ENCODE measurements around the gene ZNF680.

ZNF680 gene

GRCh38 chr7:64562626-64563278 lies at the start of gene ZNF680:
Gene ZNF680 (minus strand): TSS chr7:64563071. CDS start chr7:64562954, 117 bp downstream.
- peak; percentile 91 for DNase-seq (ENCODE audit: low read depth)
- H3K4me3 ChIP-seq (ENCODE audit: low read depth, low read length): peak within 1 kb of the TSS; percentile 70
- in situ Hi-C loops (cut with HindIII; ENCODE audit: low sequenced_read_pairs): no loop called here
- TF ChIP-seq CTCF (IDR thresholded peaks at IDR 0.05; ENCODE audit: low read depth, low read length, missing control alignments): no peak

- no peak for TF ChIP-seq CTCF (IDR thresholded peaks at IDR 0.05; ENCODE audit: low read depth, low read length, missing control alignments)
- H3K4me3 ChIP-seq (ENCODE audit: low read depth, low read length): no peak overlapping the region
- DNase-seq (ENCODE audit: low read depth): no peak
- in situ Hi-C loops (cut with HindIII; ENCODE audit: low sequenced_read_pairs): no loop called here
These were observed 49.6 kb upstream of the ZNF680 start for GRCh38 chr7:64612452-64612851.

GRCh38 chr7:64611717-64612116 lies 48.8 kb upstream of the ZNF680 start:
- H3K4me3 ChIP-seq (ENCODE audit: low read depth, low read length): no peak overlapping the region
- TF ChIP-seq CTCF (IDR thresholded peaks at IDR 0.05; ENCODE audit: low read depth, low read length, missing control alignments): no peak
- no peak for DNase-seq (ENCODE audit: low read depth)
- in situ Hi-C loops (cut with HindIII; ENCODE audit: low sequenced_read_pairs): no loop called here

GRCh38 chr7:64610997-64611396 lies 48.1 kb upstream of the ZNF680 start:
- no peak for TF ChIP-seq CTCF (IDR thresholded peaks at IDR 0.05; ENCODE audit: low read depth, low read length, missing control alignments)
- no peak overlapping the region for H3K4me3 ChIP-seq (ENCODE audit: low read depth, low read length)
- in situ Hi-C loops (cut with HindIII; ENCODE audit: low sequenced_read_pairs): no loop called here
- DNase-seq (ENCODE audit: low read depth): no peak

- in situ Hi-C loops (cut with HindIII; ENCODE audit: low sequenced_read_pairs): no loop called here
- no peak overlapping the region for H3K4me3 ChIP-seq (ENCODE audit: low read depth, low read length)
- no peak for TF ChIP-seq CTCF (IDR thresholded peaks at IDR 0.05; ENCODE audit: low read depth, low read length, missing control alignments)
- DNase-seq (ENCODE audit: low read depth): no peak
These were observed 45.4 kb upstream of the ZNF680 start for GRCh38 chr7:64608116-64608910.

GRCh38 chr7:64606385-64606784 lies 43.5 kb upstream of the ZNF680 start:
- TF ChIP-seq CTCF (IDR thresholded peaks at IDR 0.05; ENCODE audit: low read depth, low read length, missing control alignments): no peak
- in situ Hi-C loops (cut with HindIII; ENCODE audit: low sequenced_read_pairs): no loop called here
- no peak overlapping the region for H3K4me3 ChIP-seq (ENCODE audit: low read depth, low read length)
- no peak for DNase-seq (ENCODE audit: low read depth)
